Stimulated activated CD8-positive, alpha-beta memory T cell treated with anti-CD3 and anti-CD28 coated beads, Interleukin-7, amount 100 ng/mL, for 48 hours (primary cell): Measurements from ENCODE around the gene TGFBR3.

Experiments used
- DNase-seq, 2 donors: peaks; one replicate each; pipeline ENCODE4 v3.0.0-alpha.2; 2020; ENCODE audit warnings: low read depth in 1 of 2; ENCODE audit errors: extremely low read depth in 1 of 2

The TGFBR3 gene

GRCh38 chr1:91885716-91886506, at the start of gene TGFBR3:
TGFBR3 (minus strand) TSS chr1:91886151; CDS start chr1:91861531, 24,620 bp downstream.
- DNase-seq, result peak; percentile 64 to 69

GRCh38 chr1:91929250-91929649, 43.3 kb upstream of the TGFBR3 start:
- no peak for DNase-seq

DNA sequence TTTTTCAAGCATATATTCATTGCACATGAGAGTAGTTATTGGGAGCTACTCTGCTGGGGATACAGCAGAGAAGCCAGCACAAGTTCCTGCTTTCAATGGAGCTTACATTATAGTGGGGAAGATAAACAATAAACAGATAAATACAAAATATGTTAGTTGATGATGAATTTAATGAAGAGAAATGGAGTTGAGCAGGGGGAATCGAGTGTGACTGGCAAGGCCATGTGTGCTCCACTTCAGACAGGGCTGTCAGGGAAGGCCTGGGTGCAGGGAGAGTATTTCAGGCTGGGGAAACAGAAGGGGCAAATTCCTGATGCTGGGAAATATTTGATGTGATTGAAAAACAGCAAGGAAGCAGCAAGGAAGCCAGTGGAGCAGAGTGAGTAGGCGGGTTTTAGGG, 42.1 kb upstream of the TGFBR3 start:
- no peak for DNase-seq

DNA sequence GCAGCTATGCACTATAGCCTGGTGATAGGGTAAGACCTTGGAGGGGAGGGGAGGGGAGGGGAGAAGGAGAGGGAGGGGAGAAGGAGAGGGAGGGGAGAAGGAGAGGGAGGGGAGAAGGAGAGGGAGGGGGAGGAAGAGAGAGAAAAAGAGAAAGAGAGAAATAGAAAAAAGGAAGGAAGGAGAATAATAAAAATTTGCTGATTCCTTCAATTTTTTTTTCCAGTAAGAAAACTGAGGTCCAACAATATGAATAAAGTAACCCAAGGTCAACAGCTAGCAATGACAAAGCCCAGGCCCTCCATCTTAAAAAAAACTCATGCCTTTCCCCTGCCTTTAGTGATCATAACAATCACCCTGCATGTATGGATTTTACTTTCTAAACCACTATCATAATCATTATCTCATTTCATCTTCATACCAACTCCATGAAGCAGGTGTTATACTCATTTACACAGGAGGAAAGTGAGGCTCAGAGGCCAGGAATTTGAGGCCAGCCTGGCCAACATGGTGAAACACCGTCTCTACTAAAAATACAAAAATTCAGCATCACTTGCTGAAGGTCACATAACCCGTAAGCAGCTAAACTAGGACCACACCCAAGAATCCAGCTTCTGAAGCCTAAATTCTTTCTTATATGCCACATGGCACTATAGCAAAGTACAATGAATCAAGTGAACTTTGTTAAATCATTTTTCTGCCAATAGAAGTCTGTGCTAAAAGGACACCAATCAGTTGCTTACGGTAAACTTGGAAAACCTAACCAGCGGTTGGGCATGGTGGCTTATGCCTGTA, 39.9 kb upstream of the TGFBR3 start:
- no peak for DNase-seq

GRCh38 chr1:91924146-91924545, 38.2 kb upstream of the TGFBR3 start:
- no peak for DNase-seq

GRCh38 chr1:91919962-91920361, 34.0 kb upstream of the TGFBR3 start:
- DNase-seq, result no peak

- no peak for DNase-seq
These were observed 31.0 kb upstream of the TGFBR3 start for GRCh38 chr1:91916811-91917460.

GRCh38 chr1:91916046-91916445, 30.1 kb upstream of the TGFBR3 start:
- no peak for DNase-seq

GRCh38 chr1:91913018-91913417, 27.1 kb upstream of the TGFBR3 start:
- no peak for DNase-seq

GRCh38 chr1:91912266-91912665, 26.3 kb upstream of the TGFBR3 start:
- no peak for DNase-seq

GRCh38 chr1:91901231-91901630, 15.3 kb upstream of the TGFBR3 start:
- DNase-seq, result no peak

- DNase-seq, result no peak
These were observed 14.6 kb upstream of the TGFBR3 start for GRCh38 chr1:91900562-91900961.

- DNase-seq, result no peak
These were observed 11.1 kb upstream of the TGFBR3 start for GRCh38 chr1:91897016-91897415.

DNA sequence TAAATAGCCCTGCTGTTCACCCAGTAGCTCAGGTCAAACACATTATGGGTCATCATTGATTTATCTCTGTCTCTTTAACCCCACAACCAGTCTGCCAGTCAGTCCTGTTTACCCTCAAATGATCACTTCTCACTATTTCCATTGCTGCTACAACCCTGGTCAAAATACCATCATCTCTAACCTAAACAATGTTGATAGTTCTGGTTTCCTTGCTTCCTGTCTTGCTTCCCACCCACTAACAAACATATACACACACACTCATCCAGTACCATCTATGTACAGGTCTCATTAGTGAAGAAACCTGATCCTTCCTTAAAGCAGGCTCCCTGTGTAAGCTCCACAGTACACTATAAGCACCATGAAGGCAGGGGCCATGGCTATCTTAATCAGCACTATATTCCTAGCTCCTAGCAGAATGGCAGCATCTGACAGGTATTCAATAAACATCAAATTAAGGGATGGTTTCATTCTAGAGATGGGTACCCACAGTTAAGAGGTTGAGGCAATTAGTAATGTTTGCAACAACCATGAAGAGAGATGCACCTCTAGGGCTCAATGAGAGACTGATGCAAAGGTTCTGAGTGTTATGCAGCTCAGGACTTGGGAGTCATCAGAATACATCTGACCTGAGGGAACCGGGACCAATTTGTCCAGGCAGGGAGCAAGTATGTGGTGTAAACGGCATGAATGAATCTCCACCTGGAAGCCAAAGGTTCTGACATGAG, 10.0 kb upstream of the TGFBR3 start:
- no peak for DNase-seq

DNA sequence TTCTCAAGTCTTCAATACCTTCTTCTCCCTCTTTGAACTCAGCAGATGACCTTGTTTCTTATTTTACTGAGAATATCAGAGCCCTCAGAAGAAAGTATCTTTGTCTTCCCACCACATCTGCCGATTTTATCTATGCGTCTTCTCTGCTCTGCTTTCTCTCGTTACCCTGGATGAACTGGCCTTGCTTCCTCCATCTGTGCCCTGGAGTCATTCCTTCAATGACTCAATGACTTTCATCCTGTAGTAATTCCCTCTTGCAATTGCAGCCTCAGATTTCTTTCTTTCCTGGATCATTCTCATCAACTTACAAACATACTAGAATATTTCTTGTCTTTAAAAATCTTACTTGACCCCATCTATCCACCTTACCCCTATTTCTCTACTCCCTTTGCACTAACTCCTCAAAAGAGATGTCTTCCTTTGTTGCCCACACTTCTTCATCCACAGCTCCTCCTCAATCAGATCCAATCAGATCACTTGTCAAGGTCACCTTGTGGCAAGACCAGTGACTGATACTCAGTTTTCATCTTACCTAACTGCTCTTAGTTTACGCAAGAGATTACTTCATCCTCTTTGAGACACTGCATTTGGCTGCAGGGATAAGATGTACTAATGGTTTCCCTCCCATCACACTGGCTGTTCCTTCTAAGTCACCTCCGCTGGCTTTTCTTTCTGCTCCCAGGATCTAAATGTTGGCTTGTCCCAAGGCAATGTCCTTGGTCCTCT, 8.2 kb upstream of the TGFBR3 start:
- DNase-seq, result no peak

- DNase-seq, result no peak
These were observed 6.0 kb upstream of the TGFBR3 start for GRCh38 chr1:91891969-91892368.

DNA sequence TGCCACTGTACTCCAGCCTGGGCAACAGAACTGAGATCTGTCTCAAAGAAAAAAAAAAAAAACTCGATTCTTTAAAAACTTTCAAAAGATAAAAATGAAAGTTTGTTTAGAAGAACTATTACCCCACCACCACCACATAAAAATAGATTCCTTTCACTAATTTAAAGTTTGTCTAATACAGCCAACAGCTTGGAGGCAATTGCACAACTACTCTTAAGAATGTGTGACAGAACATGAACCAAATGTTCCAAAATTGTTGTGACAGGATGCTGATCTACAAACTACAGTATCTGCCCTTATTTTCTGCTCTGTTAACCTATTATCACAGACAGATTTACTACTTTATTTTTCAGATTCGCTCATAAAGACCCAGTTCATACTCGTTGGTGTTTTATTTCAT, 5.5 kb upstream of the TGFBR3 start:
- no peak for DNase-seq

GRCh38 chr1:91889717-91890459, 3.9 kb upstream of the TGFBR3 start:
- DNase-seq, result no peak

- no peak for DNase-seq
These were observed 687 bp downstream of the TGFBR3 start for GRCh38 chr1:91885213-91885715.
